ENCODE results near the gene DNAJC5.
"Not testable (repeated sequence)": the region's sequence is repeated elsewhere in the genome, so short reads cannot be mapped to it uniquely, and the experiment has no call there.

DNAJC5 gene

DNA sequence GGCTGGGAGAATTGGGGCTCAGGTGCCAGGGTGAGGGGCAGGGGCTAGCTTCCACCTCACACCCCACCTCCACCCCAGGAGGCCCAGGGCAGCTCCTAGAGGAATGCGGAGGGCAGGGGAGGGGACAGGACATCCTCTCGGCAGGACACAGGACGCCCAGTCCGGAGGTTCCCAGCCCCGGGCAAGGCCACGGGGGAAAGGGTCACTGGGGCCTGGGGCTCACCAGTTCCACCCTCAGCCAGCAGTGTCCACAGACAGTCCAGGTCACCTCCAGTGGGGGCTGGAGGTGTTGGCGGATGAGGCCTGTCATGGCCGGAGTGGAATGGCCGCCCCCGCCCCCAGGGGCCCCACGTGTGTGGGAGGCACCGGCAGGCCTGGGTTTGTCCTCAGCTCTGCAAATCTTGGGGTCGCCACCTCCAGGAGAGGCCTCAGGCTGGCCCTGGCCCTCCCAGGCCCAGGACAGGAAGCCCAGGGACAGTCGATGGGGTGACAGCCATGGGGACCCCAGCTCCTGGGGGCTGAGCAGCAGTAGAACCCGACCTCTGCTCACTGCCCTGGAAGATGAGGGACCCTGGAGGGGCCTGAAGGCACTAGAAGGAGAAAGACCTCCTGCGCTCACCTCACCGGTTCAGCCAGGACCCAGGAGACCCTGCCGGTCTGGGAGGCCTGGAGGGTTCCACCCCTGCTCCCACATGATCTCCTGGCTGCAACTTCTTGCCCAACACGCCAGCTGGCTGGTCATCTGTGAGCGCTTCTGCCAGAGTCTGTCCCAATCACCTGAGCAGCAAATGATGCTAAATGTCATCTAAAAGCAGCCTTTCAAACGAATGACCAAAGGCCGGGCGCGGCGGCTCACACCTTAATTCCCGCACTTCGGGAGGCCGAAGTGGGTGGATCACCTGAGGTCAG, 46.7 kb upstream of the DNAJC5 start:
- Histone ChIP-seq H2BK15ac (replicated peaks; ENCODE audit: low read depth) (no peak overlapping the region), H3K4me3 (ENCODE audit: low read length) (no peak overlapping the region), H3K4me2 (ENCODE audit: low read length) (no peak overlapping the region), H3K27me3 (ENCODE audit: insufficient read depth, low read length, poor library complexity) (no peaks in the 10 kb centered on the region), H3K56ac (ENCODE audit: low read length) (peak overlapping the region; percentile 69), H2BK5ac (ENCODE audit: low read length) (peak overlapping the region; percentile 3), H3K36me3 (ENCODE audit: control insufficient read depth, insufficient read depth, low read length) (no peaks in the 10 kb centered on the region), H3K27ac (ENCODE audit: low read depth, low read length) (peak overlapping the region; percentile 3), H4K8ac (ENCODE audit: low read depth, low read length) (no peak overlapping the region), H3K23ac (ENCODE audit: low read length) (no peak overlapping the region), H3K18ac (ENCODE audit: low read length) (peak overlapping the region; percentile 42), H3K9ac (ENCODE audit: low read length) (peak overlapping the region; percentile 9), H2BK120ac (ENCODE audit: low read depth, low read length) (peak overlapping the region; percentile 5), H3K4ac (ENCODE audit: low read depth, low read length) (peak overlapping the region; percentile 90), H3K4me1 (ENCODE audit: control insufficient read depth, low read depth, low read length) (peaks cover 8% of the 10 kb centered on the region), H2AK5ac (ENCODE audit: low read length) (peak overlapping the region; percentile 8), H4K5ac (ENCODE audit: low read length) (no peak overlapping the region), H3K79me1 (ENCODE audit: low read length) (no peaks in the 10 kb centered on the region), H3K79me2 (ENCODE audit: control insufficient read depth, insufficient read depth, low read length) (no peaks in the 10 kb centered on the region)
- no CpG with 5 or more reads among the region's 28 CpGs for WGBS (ENCODE audit: extremely low coverage, insufficient coverage, low lambda C conversion rate)
- DNase-seq: no peak

DNA sequence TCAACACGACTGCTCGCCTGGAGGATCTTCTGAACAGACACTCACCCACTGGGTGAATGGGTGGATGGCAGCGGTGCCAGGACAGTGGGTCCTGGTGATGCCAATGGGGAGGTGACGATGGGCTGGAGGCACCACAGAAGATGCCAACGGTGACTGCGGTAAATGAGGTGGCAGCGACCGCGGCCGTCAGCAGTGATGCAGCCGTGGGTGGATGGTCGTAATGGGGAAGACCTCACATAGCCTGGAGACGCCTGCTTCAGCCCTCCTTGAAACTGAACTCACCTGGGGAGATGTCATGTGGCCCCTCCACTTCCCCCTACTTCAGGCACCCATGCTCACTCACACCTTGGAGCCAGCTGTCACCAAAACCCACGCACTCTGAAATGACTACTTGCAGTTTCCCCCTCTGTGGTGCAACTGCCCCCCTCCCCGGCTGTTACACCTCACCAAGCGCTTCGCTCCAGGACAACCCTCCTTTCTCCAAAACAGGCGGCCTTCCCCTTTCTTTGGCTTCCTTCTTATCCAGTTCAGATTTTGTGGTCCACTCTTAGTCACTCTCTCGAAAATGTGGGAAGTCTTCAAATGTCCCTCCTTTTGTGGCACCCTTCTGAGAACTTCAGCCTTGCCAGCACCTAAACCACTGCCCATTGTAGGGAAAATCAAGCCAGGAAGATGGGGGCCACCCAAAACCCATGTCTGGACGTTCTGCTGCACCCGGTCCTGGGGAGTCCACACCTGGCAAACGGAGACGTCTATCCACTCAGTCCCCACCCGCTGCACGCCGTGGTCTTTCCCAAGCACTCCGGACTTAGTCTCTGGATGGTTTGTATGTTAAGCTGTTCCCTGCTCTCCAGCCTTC, 44.0 kb upstream of the DNAJC5 start:
- Histone ChIP-seq H2AK5ac (ENCODE audit: low read length) (no peak overlapping the region), H2BK120ac (ENCODE audit: low read depth, low read length) (no peak overlapping the region), H2BK15ac (replicated peaks; ENCODE audit: low read depth) (no peak overlapping the region), H3K56ac (ENCODE audit: low read length) (no peak overlapping the region), H3K27ac (ENCODE audit: low read depth, low read length) (no peak overlapping the region), H3K9ac (ENCODE audit: low read length) (no peak overlapping the region), H3K4ac (ENCODE audit: low read depth, low read length) (no peak overlapping the region), H3K36me3 (ENCODE audit: control insufficient read depth, insufficient read depth, low read length) (no peaks in the 10 kb centered on the region), H3K4me2 (ENCODE audit: low read length) (no peak overlapping the region), H3K79me2 (ENCODE audit: control insufficient read depth, insufficient read depth, low read length) (no peaks in the 10 kb centered on the region), H3K23ac (ENCODE audit: low read length) (no peak overlapping the region), H4K8ac (ENCODE audit: low read depth, low read length) (no peak overlapping the region), H4K5ac (ENCODE audit: low read length) (no peak overlapping the region), H3K4me3 (ENCODE audit: low read length) (no peak overlapping the region), H3K4me1 (ENCODE audit: control insufficient read depth, low read depth, low read length) (peaks cover 13% of the 10 kb centered on the region), H2BK5ac (ENCODE audit: low read length) (no peak overlapping the region), H3K79me1 (ENCODE audit: low read length) (no peaks in the 10 kb centered on the region), H3K27me3 (ENCODE audit: insufficient read depth, low read length, poor library complexity) (no peaks in the 10 kb centered on the region), H3K18ac (ENCODE audit: low read length) (no peak overlapping the region)
- WGBS (ENCODE audit: extremely low coverage, insufficient coverage, low lambda C conversion rate): no CpG with 5 or more reads among the region's 27 CpGs
- DNase-seq: no peak

DNA sequence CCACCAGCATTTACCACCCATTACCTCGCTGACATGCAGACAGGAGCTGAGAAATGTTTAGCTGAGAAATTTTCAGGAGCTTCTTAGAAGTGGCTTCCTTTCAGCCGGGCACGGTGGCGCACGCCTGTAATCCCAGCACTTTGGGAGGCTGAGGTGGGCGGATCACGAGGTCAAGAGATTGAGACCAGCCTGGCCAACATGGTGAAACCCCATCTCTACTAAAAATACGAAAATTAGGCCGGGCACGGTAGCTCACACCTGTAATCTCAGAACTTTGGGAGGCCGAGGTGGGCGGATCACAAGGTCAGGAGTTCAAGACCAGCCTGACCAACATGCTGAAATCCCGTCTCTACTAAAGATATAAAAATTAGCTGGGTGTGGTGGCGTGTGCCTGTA, 43.4 kb upstream of the DNAJC5 start:
- H3K9ac ChIP-seq (ENCODE audit: low read length); DNase-seq; H3K79me2 ChIP-seq (ENCODE audit: control insufficient read depth, insufficient read depth, low read length); H3K56ac ChIP-seq (ENCODE audit: low read length); H3K27me3 ChIP-seq (ENCODE audit: insufficient read depth, low read length, poor library complexity); H2BK15ac ChIP-seq (replicated peaks; ENCODE audit: low read depth); H3K79me1 ChIP-seq (ENCODE audit: low read length); H3K4ac ChIP-seq (ENCODE audit: low read depth, low read length); H3K23ac ChIP-seq (ENCODE audit: low read length); H4K8ac ChIP-seq (ENCODE audit: low read depth, low read length); H3K36me3 ChIP-seq (ENCODE audit: control insufficient read depth, insufficient read depth, low read length); H3K4me3 ChIP-seq (ENCODE audit: low read length); H3K4me2 ChIP-seq (ENCODE audit: low read length); H2BK120ac ChIP-seq (ENCODE audit: low read depth, low read length); H3K27ac ChIP-seq (ENCODE audit: low read depth, low read length); H2AK5ac ChIP-seq (ENCODE audit: low read length); H4K5ac ChIP-seq (ENCODE audit: low read length); H2BK5ac ChIP-seq (ENCODE audit: low read length); H3K18ac ChIP-seq (ENCODE audit: low read length): not testable (repeated sequence)
- H3K4me1 ChIP-seq (ENCODE audit: control insufficient read depth, low read depth, low read length): peaks cover 13% of the 10 kb centered on the region
- no CpG with 5 or more reads among the region's 14 CpGs for WGBS (ENCODE audit: extremely low coverage, insufficient coverage, low lambda C conversion rate)

DNA sequence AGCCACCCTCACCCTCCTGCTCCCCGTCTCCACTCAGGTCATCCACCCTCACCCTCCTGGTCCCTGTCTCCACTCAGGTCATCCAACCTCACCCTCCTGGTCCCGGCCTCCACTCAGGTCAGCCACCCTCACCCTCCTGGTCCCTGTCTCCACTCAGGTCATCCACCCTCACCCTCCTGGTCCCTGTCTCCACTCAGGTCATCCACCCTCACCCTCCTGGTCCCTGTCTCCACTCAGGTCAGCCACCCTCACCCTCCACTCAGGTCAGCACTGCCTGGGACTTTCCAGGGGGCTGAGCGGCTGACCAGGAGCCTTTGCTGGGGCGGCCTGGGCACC, 41.2 kb upstream of the DNAJC5 start:
- H3K36me3 ChIP-seq (ENCODE audit: control insufficient read depth, insufficient read depth, low read length); H3K27ac ChIP-seq (ENCODE audit: low read depth, low read length); DNase-seq; H3K27me3 ChIP-seq (ENCODE audit: insufficient read depth, low read length, poor library complexity); H3K23ac ChIP-seq (ENCODE audit: low read length); H2BK15ac ChIP-seq (replicated peaks; ENCODE audit: low read depth); H4K8ac ChIP-seq (ENCODE audit: low read depth, low read length); H3K4me1 ChIP-seq (ENCODE audit: control insufficient read depth, low read depth, low read length); H3K79me2 ChIP-seq (ENCODE audit: control insufficient read depth, insufficient read depth, low read length); H3K4me2 ChIP-seq (ENCODE audit: low read length); H3K79me1 ChIP-seq (ENCODE audit: low read length); H2BK120ac ChIP-seq (ENCODE audit: low read depth, low read length); H4K5ac ChIP-seq (ENCODE audit: low read length); H3K4me3 ChIP-seq (ENCODE audit: low read length): not testable (repeated sequence)
- Histone ChIP-seq H3K56ac (ENCODE audit: low read length) (peak overlapping the region; percentile 89), H2AK5ac (ENCODE audit: low read length) (peak overlapping the region; percentile 85), H2BK5ac (ENCODE audit: low read length) (peak overlapping the region; percentile 35), H3K18ac (ENCODE audit: low read length) (peak overlapping the region; percentile 71), H3K9ac (ENCODE audit: low read length) (peak overlapping the region; percentile 13), H3K4ac (ENCODE audit: low read depth, low read length) (peak overlapping the region; percentile 66)
- WGBS (ENCODE audit: extremely low coverage, insufficient coverage, low lambda C conversion rate): no CpG with 5 or more reads among the region's 4 CpGs

- Histone ChIP-seq H3K4me1 (ENCODE audit: control insufficient read depth, low read depth, low read length) (peaks cover 5% of the 10 kb centered on the region), H2BK5ac (ENCODE audit: low read length) (peak overlapping the region; percentile 67), H2AK5ac (ENCODE audit: low read length) (peak overlapping the region; percentile 94), H3K36me3 (ENCODE audit: control insufficient read depth, insufficient read depth, low read length) (no peaks in the 10 kb centered on the region), H2BK15ac (replicated peaks; ENCODE audit: low read depth) (no peak overlapping the region), H3K56ac (ENCODE audit: low read length) (peak overlapping the region; percentile 89), H4K5ac (ENCODE audit: low read length) (no peak overlapping the region), H3K4me3 (ENCODE audit: low read length) (no peak overlapping the region), H4K8ac (ENCODE audit: low read depth, low read length) (no peak overlapping the region), H3K27ac (ENCODE audit: low read depth, low read length) (no peak overlapping the region), H3K79me2 (ENCODE audit: control insufficient read depth, insufficient read depth, low read length) (no peaks in the 10 kb centered on the region), H2BK120ac (ENCODE audit: low read depth, low read length) (peak overlapping the region; percentile 15), H3K23ac (ENCODE audit: low read length) (peak overlapping the region; percentile 89), H3K9ac (ENCODE audit: low read length) (peak overlapping the region; percentile 74), H3K18ac (ENCODE audit: low read length) (peak overlapping the region; percentile 71), H3K27me3 (ENCODE audit: insufficient read depth, low read length, poor library complexity) (no peaks in the 10 kb centered on the region), H3K4ac (ENCODE audit: low read depth, low read length) (peak overlapping the region; percentile 66), H3K4me2 (ENCODE audit: low read length) (no peak overlapping the region), H3K79me1 (ENCODE audit: low read length) (no peaks in the 10 kb centered on the region)
- no CpG with 5 or more reads among the region's 17 CpGs for WGBS (ENCODE audit: extremely low coverage, insufficient coverage, low lambda C conversion rate)
- DNase-seq: peak; percentile 37
Measured at GRCh38 chr20:63854069-63854765, 40.7 kb upstream of the DNAJC5 start.
